Hematopoietic multipotent progenitor cell treated with erythropoietin and hydrocortisone succinate and interleukin-3 and kit ligand, for 15 days (in vitro differentiated cells): ENCODE data around the gene EBF3.

Experiments used
- DNase-seq: peaks from one replicate; pipeline ENCODE4 v3.0.0-alpha.2; 2015; ENCODE audit warnings: low spot score

The EBF3 gene

DNA sequence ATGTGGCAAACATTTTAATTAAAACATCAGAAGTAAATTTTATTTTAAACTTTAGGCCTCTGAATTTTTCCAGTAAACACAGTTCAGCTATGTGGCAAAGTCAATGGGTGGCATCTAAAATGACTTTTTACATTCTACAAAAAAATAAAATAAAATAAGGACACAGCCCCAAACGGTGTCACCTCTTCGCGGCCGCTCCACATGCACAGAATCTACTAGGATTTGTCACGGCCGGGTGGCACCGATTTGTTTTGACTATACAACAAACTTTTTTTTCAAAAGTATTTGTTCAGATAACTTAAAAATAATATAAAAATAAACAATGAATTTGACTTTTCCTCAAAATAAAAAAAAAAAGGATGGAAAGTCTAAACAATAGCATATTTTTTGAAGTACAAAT is 127.8 kb downstream of the EBF3 start:
- DNase-seq, result no peak

- no peak for DNase-seq
These were observed 129.9 kb downstream of the EBF3 start for GRCh38 chr10:129833994-129834739.

GRCh38 chr10:129833468-129833950 is 130.6 kb downstream of the EBF3 start:
- no peak for DNase-seq

GRCh38 chr10:129832573-129833467 is 131.3 kb downstream of the EBF3 start:
- no peak for DNase-seq

DNA sequence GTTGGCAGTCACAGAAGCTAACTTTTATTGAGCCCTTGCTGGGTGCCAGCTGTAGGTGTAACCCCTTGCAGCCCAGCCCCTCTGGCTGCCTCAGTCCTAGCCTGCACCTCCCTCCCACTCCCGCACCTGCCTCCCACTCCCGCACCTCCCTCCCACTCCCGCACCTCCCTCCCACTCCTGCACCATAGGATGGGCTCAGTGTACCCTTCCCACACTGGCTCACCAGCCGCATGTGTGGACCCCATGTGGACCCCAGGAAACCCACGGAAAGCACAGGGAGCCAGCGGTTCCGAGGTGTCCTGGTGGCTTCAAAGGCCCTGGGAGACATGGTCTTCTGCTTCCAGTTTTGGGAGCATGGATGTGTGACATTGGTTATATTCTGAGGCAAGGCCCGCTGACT is 132.9 kb downstream of the EBF3 start:
- DNase-seq, result no peak

GRCh38 chr10:129825826-129826225 is 138.2 kb downstream of the EBF3 start:
- no peak for DNase-seq

GRCh38 chr10:129825221-129825620 is 138.9 kb downstream of the EBF3 start:
- DNase-seq, result no peak

DNA sequence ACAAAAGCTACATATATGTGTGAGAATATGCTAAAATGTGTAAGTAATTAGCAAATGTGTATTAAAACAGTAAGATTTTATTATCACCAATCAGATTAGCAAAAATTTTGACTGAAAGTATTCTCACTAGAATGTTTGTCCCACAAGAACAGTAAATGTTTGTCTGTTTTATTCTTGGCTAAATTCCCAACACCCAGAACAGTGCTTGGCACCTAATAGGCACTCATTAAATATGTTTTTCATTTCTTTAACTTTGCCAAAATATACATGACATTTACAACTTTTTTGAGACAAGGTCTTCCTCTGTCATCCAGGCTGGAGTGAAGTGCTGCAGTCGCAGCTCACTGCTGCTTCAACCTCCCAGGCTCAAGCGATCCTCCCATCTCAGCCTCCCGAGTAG is 143.6 kb downstream of the EBF3 start:
- no peak for DNase-seq

DNA sequence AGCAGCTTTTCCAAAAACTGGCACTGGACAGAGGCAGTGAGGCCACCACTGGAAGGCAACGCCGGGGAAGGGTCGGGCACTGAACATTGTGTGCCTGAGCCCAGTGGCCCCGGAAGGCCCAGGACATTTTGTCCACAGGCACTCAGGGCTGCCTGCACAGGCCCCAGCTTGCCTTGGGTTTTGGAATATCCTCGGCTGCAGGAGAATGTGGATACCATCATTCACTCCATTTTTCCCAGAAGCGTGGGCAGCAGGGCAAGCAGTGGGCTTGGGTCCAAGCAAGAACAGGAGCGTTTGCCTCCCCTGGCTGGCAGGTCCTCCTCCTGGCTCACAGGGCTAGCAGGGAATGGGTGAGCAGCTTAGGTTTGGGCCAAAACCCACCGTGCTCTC is 147.4 kb downstream of the EBF3 start:
- no peak for DNase-seq

DNA sequence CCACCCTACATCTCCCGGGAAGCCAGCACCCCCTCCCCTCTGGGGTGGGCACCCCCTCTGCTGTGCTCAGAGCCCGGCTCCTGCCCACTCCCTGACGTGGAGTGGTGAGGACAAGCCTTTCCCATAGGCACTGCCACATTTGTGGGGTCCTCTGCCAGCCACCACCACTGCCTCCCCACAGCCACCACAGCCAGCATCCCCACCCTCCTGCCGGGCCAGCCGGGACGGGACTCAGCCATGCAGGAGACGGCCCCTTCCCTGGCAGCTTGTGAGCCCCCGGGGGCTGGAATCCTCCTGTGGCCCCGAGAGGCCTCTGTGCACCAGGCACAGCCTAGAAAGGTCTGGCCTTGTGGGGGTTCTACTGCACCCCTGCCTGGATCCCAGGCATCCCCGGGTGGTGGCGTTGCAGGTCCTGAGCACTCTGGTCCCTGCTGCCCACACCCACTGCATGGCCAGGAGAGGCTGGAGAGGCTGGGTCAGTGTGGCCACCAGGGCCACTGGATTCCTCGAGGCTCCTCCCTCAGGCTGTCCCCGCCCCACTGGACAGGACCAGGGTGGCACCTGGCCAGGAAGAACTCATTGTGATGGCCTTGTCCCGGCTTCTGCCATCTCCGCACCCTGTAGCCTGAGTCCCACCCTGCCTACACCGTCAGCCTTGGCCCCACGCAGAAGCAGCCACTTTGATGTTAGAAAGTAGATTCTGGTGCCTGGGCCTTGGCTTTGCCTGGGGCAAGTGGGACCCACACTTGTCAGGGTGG is 148.0 kb downstream of the EBF3 start:
- DNase-seq, result no peak

- DNase-seq, result no peak
These were observed 149.1 kb downstream of the EBF3 start for GRCh38 chr10:129814681-129815646.

DNA sequence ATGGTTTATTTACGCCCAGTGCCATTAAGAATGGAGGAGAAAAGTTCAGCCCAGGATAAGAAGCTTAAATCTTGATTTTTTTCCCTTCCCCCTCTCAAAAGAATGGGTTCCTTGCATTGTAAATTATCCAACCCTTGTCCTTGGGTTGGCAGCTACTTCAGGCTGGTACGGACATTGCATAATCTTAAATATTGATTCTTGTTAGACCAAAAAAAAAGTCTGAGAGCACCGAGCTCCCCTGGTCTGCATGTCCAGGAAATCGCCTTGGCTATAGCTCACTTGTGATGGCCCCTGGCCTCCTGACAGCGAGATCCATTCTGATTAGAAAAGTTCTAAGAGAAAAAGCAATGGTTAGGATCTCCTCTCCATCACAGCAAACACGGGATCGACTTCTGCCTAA is 151.7 kb downstream of the EBF3 start:
- DNase-seq, result no peak

DNA sequence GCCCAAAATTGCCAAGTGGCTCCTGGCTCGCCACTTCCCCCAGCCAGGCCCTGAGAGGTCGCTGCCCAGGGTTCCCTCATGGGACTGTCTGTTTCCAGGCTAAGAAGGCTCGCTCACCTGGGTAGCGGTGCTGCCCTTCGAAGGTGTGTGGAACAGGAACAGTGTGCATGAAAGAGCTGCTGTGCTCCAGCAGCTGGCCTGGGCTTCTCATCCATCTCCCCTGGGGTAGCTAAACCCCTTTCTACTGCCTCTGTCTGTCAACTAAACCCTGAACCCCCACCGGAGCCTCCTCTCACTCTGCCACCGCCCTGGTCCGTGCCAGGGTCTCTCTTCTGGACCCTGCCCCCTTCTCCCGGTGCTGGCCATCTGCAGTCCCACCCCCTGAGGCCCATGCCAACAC is 152.9 kb downstream of the EBF3 start:
- DNase-seq, result no peak

- no peak for DNase-seq
These were observed 154.2 kb downstream of the EBF3 start for GRCh38 chr10:129809841-129810240.

- DNase-seq, result no peak
These were observed 154.6 kb downstream of the EBF3 start for GRCh38 chr10:129809431-129809830.

DNA sequence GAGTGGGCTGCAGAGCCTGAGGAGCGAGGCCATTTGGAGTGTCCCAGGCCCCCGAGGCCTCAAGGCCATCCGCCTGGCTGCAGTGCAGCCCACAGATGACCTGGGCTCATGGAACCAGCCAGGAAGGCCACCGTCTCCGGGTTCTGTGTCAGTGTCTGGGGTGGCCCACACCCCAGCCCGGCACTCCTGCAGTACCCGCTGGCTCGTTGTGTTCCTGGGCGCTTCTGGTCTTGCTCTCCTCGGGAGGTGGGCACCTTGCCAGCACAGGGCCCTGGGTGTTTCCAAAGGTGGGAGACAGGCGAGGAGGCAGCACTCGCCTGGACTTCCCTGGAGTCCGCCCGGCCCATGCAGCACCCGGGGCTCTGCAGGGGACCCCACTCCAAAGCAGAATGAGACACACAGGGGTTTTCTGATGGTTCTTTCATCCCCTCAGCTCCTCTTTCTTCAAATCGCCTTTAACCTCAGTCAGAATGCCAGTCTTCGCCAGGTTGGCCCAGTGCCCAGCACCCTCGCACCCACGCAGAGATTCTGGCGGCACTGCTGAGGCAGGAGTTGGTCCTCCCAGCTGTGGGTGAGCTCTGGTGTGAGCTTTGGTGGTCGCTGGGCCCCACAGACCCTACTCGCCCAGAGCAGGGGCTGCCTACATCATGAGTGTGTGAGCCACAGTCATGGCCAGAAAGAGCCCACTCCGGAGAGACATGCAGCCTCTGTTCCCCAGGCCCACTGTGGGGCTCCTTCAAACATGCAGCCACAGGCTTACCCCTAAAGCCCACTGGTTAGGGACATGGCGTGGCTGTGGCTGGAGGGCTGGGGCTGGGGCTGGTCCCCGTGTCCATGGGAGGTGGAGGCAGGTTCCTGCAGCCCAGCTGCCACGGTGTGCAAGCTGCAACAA is 155.7 kb downstream of the EBF3 start:
- DNase-seq, result no peak

GRCh38 chr10:129807211-129807610 is 156.9 kb downstream of the EBF3 start:
- DNase-seq, result no peak

DNA sequence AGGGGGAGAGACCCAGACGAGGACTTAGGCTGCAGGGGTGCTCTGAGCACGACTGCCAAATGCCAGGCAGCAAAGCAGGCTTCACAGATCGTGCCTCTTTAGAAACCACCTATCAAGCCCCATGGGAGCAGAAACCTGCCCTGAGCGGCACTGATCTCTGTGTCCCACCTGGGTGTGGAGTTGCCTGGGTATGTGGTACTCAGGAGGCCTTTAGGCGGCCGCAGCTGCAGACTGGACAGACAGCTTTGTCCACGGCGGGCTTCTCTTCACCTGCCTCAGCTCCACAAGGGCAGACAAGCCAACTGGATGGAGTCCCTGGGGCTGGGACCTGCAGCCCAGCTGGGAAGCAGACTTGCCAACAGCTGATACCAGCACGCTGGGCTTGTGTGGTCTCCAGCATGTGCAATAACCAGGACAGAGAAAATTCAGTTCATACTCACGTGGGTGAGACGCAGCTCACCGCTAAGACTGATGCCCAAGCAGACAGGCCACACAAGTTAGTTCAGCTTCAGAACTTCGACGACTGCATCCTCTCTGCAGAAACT is 163.2 kb downstream of the EBF3 start:
- no peak for DNase-seq

DNA sequence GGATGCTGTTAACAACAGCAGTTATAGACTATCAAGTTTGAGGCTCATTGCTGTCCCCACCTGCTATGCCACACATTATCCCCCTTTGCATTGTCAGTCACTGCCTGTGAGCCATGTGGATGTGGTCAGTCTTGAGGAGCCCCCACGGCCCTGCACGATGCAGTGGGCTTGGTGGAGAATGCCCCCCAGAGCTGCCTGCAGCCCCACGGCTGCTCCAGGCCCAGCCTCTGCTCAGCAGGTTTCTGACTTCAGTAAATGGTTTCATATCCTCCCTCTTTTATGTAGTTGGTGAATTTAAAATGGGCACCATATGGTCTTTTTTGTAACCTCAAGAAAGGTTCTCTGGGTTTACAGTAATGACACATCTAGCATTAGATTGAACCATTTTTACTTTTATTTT is 164.1 kb downstream of the EBF3 start:
- DNase-seq, result no peak
